ENCODE results near the gene THY1.
"Not testable (repeated sequence)": the region's sequence is repeated elsewhere in the genome, so short reads cannot be mapped to it uniquely, and the experiment has no call there.

THY1 gene

DNA sequence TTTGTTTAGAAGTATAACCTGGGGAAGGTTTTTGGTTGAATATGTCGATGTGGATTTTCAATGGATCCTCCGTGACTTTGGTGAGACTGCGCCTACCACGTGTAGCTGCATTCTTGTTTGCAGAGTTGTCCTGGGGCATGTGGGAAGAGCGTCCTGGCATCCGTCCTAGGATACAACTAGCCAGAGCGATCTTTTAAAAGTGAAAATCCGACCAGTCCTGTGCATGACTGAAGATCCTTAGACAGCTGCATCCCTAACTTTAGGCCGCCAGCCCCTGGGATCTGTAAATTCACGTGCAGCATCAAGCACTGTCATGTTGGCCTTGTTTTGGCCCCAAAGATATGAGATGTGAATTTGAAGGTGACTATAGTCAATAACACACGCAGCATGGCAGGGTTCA is 22.4 kb upstream of the THY1 start:
- no peak for DNase-seq

DNA sequence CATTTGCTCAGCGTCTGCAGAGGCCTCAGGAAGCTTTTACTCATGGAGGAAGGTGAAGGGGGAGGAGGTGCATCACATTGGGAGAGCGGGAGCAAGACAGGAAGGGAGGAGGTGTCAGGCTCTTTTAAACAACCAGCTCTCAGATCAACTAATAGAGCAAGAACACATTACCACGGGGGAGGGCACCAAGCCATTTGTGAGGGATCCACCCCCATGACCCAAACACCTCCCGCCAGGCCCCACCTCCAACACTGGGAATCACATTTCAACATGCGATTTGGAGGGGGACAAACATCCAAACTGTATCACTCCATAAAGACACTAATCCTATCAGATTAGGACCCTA is 18.9 kb upstream of the THY1 start:
- DNase-seq = no peak

DNA sequence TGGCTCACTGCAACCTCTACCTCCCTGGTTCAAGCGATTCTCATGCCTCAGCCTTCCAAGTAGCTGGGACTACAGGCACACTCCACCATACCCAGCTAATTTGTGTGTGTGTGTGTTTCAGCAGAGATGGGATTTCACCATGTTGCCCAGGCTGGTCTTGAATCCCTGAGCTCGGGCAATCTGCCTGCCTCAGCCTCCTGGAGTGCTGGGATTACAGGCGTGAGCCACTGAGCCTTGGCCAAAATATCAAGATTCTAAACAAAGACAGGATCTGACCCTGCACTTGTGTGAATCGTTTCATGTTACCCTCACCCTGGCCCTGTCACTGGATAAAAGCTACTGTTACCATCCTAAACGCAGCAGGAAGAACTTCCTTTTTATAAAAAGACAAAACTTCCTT is 15.6 kb upstream of the THY1 start:
- DNase-seq = no peak

DNA sequence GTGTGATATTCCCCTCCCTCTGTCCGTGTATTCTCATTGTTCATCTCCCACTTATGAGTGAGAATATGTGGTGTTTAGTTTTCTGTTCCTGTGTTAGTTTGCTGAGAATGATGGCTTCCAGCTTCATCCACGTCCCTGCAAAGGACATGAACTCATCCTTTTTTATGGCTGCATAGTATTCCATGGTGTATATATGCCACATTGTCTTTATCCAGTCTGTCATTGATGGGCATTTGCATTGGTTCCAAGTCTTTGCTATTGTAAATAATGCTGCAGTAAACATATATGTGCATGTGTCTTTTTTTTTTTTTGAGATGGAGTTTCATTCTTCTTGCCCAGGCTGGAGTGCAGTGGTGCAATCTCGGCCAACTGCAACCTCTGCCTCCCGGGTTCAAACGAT is 14.5 kb upstream of the THY1 start:
- not testable (repeated sequence) for DNase-seq

DNA sequence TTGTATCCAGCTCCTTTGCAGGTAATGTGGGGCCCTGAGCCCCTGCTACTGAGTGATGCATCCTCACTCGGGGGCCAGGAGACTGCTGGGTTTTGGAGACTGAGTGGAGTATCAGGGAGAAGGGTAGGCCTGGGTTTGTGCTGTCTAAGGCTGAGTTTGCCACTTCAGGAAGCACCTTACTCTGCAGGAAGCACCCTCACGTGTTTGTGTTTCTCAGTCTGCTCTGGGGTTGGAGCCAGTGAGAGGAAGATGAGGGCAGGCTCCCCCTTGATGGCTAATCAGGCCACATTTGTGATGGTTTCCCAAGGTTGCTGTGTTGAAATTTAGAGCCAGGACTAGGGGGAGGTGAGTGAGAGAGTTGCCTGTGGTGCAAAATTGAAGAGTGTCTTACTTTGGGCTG is 13.7 kb upstream of the THY1 start:
- DNase-seq = no peak

DNA sequence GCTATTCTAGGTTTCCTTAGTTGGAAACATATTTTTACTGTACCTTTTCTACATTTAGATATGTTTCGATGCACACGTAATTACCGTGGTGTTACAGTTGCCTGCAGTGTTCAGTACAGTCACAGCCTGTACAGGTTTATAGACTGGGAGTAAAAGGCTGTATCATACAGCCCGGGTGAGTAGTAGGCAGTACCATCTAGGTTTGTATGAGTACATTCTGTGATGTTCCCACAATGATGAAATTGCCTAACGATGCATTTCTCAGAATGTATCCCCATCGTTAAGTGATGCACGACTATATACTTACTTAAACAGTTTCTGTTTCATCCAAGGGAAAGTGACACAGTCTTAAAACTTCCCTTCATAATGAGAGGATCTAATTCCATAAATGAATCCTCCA is 13.1 kb upstream of the THY1 start:
- no peak for DNase-seq

DNA sequence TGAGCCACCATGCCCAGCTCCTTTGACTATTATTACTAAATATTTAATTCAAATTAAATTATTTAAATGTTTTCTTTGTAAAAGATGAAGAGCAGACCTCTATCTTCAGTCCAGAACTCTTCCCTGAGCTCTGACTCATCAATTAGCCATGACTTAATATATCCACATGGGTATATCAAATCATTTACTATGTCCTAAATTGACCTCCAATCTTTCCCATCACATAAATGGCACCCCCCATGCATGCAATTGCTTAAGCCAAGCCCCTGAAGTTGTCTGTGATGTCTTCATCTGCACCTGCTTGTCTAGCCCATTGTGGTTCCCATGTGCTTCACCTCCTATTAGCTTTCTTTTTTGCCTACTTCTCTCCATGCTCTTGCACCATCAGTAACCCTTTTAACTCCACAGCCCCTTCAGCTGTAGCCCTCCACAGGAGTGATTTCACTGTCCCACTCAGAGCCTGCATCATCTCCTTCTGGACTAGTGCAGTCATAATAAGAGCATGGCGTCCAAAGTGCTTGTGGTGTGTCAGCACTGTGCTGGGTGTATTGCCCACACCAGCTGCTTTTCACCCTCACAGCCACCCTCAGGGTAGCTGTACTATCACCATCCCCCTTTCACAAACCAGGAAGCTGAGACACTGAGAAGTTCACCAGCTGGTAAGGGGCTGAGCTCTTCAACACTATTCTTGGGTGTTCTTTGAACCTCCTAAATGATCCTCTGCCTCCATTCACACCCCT is 11.8 kb upstream of the THY1 start:
- DNase-seq = no peak

DNA sequence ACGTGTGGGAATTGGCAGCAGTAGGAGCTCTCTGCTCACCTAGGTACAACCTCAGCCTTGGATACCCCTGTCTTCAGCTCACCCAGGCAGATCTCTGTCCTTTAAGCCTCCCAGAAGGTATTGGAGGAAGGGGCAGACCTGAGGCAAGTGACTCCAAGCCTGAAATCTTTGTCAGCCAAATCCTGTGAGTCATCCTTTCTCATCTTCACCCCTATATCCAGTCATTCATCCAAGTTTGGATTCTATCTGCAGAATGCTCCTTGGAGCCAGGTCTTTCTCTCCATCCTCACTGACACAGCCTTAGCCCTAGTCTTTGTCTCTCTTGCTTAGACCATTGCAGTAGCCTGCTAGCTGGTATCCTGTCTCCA is 10.4 kb upstream of the THY1 start:
- DNase-seq = no peak

DNA sequence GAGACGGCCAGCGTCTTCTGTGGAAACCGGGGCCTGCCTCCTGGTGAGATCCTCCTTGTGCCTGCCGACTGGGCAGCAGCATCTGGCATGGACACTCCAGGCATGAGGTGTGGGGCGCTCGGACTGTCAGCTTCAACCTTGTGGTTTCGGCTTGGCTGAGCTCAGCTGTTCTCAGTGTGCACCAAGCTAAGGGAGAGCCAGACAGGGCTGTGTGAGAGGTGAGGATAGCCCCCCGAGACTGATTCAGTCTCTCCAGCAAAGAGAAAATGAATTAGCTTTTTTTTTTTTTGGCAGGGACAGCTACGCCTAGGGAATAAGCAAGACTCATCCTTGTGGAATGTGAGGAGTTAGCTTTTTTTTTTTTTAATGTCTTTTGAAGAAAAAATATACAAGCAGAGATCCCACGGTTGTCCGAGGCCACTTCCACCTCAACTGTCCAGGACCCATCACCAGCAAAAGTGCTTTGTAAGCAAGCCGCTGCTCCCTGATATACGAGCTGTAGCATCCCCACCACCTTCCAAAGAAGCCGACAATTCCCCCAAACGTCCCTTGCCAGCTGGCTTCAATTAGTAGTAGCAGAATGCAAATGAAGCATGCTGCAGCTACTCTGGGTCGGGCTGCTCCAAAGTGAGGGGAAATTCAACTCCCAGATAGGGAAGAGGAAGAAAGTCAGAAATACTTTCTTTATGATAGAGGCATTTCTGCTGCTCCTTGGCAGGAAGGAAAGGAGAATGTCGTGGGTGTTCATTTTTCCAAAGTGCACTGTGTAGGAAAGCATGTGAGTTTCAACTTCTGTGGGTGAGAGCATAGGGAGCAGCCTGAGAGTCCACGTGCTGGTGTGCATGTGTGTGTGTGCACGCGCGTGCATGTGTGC is 9.7 kb upstream of the THY1 start:
- no peak for DNase-seq

DNA sequence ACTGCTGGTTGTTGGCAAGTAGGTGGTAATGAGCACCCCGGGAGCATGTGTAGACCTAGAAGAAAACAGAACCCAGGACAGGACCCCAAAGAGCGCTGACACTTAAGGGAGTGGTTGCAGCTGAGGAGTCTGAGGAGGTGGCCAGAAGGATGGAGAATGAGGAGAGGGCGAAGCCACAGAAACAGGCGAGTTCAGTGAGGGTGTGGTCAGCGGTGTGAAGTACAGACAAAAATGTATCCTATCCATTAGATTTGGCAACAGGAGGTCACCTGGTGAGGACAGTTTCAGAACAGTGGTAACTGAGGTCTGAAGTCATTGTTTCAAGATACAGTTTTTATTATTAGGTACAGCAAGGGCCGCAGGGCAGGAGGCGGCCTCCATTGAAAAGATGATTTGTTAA is 8.6 kb upstream of the THY1 start:
- no peak for DNase-seq

DNA sequence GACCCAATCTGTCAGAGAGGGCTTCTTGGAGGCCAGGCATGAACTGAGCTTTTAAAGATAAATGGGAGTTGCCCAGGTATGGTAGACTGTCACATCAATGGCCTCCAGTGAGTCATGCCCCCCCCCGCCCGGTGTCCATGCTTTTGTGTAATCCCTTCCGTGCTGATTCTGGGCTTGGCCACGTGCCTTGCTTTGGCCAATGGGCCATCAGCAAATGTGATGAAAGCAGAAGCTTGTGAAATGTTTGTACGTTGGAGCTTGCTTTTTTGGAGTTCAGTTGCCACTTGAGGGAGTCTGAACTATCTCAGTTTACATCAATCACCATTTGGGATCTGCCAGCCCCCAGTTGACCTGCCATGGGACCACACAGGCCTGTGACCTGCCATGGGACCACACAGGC is 4.3 kb upstream of the THY1 start:
- DNase-seq = no peak

DNA sequence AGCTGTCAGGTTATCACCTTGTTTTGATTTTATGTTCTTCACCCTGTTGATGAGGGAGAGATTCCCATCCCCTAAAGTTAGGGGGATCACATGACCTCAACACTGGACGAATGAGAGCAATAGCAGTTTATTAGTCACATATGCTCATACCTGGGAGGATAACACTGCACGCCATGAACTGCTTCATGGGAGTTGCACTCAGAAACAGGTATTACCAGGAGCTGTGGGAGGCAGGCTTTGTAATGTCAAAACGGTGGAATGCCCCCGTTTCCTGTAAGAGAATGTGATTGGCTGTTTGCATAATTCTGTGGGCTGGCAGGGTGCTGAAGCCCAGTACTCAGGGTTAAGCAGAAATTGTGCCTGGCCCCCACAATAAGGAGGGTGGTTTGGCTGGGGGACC is 3.2 kb upstream of the THY1 start:
- no peak for DNase-seq

DNA sequence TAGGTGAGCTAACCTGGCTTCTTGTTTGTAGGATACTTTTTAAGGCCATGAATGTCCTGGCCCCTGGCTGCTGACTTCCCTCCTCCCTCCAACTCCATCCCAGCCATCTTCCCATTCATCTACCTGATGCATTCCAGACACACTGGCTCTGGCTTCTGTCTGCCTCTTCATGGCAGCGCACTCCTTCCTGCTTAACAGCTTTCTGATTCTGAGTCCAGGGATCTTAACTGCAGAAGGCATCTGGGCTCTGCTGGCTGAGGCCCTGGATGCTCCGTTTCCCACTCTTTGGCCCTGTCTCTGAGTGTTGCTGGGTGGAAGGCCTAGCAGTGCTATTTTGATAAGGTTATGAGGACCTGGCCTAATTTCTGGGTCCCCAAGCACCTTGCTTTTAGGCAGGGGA is 1.8 kb upstream of the THY1 start:
- no peak for DNase-seq

DNA sequence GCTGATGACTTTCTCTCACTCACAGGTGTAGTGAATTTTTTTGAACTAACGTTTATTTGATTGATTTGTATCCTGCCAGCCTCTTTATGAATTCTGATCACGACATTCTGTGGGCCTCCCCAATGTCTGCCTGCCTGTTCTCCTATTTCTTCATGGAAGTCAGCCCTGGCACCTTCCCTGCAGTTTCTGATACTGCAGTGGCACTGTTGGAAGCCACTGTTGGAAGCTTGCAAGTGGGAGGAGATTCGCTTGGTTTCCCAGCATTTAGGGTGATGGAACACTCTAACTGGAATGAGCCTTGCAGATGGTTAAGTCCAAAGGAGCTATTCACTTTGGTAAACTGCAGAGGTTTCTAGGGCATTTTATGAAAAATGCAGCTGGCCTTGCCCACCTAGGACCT is 1.3 kb upstream of the THY1 start:
- DNase-seq = no peak

DNA sequence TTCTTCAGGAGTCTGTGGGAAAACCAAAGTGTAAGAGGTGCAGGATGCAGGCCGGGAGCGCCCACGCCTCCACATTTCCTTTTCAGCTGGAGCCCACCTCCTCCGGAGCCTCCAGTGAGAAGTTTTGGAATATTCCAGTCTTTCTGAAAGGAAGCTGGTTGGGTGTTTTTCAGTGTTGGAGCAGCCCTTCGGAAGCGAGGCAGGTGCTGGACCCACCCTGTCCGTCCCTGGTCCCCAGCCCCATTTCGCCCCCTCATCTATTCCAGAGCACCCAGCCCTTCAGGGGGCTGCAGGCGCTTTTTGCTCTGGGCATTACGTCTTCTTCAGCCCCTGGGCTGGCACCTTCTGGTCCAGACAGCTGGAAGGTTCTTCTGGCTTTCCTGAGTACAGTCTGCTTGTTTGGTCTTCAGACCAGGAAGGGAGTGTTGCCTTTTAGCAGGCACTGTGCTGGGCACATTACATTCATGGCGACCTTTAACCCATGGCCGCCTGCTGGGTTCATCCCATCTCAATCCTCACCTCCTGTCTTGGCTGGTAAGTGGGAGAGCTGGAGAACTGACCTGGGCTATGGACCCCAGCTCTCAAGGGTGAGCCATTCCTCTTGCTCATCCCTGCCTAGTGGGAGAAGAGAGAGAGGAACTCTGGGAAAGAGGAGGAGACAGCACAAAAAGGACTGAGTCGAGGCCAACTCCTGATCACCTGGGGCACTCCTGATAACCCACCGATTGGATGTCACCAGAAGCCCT is 710 bp upstream of the THY1 start:
- DNase-seq = no peak

DNA sequence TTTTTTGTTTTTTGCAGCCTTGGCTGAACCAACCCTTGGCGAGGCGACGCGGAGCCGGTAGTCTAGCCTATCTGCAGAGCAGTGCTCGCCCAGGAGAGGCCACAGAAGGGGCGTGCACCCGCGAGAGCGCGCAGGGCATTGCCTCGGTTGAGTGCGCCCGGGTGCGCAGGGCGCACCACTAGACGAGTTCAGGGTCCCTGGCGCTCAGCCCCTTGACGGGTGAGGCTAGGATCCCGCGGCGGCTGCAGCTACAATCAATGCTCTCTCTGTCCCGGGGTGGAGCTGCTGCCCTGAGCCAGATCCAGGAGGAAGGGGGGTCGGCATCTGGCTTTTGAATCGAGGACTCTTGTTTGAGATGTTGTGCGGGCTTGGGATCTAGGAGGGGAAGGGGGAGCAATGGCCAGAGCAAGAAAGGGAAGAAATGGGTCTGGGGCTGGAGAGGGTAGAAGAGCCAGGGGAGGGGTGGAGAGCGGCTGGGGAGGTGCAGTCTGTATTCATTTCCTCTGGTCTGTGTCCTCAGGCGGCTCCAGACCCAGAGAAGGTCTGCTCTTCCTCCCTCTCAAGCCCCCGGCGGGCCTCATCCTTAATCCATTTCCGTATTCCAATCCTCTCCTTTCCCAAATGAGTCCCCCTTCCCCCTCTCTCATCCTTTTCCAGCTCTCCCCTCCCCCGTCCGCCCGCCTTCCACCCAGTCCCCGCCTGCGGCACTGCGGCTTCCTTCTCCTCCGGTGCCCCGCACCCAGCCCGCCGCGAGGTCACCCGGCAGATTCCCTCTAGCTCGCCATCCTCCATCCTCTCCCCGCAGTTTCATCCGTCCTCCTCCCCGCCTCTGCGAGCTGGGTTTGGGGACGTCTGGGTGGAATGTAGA is 797 bp downstream of the THY1 start:
- DNase-seq = no peak

DNA sequence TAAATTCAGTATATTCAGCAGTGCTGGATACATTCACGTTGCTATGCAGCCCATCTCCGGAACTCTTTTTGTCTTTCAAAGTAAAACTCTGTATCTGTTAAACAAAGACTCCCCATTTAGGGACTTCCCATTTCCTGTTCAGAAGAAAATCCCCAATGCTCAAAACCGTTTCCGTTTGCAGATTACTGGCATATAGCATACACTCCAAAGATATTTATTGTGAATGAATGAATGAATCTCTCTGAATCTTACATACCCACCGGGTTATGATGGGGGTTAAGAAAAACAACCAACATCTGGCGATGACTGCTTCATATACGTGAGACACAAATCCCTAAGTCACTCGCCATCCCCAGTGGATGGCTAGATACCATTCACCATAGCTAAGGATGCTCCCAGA is 1.6 kb downstream of the THY1 start:
- DNase-seq = no peak

DNA sequence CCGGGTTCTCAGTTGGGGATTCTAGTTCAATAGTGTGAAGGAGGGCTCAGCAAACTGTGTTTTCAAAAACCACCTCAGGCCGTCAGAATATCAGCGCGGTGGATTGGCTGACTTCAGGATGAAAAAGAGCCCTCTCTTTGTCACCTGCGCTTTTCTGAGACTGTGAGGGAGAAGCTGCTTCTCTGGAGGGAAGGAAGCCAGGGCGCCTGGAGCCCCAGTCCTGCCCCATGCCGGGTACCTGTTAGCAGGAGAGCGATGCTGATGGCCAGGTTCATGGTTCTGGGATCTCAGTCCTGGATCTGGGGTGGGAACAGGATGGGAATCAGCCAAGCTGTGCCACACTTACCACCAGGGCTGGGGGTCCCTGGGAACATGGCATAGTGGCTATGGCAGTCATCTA is 2.3 kb downstream of the THY1 start:
- no peak for DNase-seq

DNA sequence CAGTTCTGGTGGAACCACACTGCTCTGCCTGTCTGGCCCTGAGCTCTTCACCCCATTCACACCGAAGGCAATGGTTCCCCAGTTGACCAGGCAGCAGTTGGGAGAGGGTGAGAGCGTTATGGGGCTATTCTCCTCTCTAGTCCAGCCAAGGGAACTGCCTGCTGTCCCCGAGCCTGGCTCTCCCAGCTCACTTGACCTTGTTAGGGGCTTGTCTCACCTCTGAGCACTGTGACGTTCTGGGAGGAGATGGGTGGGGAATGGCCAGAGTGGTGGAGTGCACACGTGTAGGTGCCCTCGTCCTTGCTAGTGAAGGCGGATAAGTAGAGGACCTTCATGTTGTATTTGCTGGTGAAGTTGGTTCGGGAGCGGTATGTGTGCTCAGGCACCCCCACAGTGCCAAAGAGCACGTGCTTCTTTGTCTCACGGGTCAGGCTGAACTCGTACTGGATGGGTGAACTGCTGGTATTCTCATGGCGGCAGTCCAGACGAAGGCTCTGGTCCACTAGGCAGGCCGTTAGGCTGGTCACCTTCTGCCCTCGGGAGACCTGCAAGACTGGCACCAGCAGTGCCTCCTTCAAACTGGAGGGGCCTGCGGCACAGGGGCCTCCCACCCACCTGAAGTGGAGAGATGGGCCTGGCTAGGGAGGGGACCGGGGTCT is 3.0 kb downstream of the THY1 start:
- no peak for DNase-seq

DNA sequence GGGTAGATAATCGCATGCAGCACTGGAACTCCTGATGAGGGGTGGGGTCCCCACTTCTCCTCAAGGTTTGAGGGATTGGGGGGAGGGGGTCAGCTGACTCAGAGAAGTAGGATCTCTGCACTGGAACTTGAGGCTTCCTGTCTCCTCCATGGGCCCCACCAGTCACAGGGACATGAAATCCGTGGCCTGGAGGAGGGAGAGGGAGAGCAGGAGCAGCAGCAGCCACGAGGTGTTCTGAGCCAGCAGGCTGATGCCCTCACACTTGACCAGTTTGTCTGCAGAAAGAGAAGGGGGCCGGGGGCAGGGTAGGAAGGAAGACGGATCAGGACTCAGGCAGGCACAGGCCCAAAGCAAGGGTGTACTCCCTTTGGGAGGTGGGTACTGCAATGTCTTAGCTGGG is 3.7 kb downstream of the THY1 start:
- no peak for DNase-seq

DNA sequence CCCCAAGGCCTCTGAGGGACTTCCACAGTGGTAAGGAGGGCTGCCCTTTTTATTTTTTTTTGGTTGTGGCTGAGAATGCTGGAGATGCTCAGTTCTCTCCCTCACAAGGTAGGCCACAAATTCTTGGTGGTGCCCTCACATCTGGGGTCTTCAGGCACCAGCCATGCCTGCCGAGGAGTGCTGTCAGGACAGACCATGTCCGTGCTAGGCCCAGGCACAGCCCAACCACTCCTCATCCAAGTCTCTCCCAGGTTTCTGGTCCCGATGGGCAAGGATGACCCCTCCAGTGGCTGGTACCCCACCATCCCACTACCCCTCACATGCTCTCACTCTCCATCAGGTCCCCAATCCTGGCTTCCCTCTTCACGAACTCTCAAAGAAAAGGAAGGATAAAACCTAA is 4.2 kb downstream of the THY1 start:
- DNase-seq = no peak

DNA sequence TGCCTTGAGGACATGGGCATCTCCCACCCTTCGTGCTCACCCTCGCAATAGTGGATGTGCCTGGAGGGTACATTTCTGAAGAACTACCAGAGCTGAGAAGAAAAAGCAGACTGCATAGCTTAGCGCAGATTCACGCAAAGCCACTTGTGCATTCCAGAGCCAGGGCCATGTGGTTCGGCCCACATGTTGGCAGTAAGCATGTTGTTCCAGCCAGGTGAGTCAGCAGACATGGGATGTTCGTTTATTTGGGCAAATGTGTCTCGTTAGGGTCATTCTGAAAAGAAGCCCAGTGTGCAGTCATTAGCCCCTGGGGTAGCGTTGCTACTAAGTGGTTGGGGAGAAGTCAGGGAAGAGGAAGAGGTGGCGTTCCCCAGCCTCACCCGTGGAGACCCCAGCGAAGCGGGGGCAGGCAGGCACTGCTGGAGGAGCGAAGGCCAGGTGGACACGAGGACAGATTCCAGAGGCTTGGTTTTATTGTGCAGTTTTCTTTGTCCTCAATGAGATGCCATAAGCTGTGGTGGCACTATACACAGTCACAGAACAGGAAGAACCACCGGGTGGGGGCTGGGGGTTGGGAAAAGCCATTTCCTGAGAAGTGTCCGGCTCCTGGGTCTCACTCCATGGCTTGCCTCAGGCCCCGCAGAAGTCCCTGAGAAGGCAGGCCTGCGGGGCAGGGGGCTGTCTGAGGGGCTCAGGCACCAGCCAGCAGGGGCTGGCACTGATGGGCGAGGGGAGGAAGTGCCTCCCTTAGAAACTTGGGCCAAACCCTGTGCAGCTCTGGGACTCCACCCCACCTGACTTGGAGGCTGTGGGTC is 5.0 kb downstream of the THY1 start:
- DNase-seq = no peak

All from CD4-positive, alpha-beta T cell treated with Interleukin-15 for 1 hour (primary cell).